Panc1 (cell line): ENCODE results near the gene CORO2B. TPM values are rescaled to one million over a fixed set of nuclear protein-coding genes. Genes with fewer than 3 reads are reported as not detected.

Experiments used
- ATAC-seq: fragments of 200-7000 bp; cut with Tn5 transposase; 2 replicates; pipeline ENCODE4 v1.9.1; 2020; ENCODE audit warnings: mild to moderate bottlenecking, moderate library complexity
- BruUV-seq: library from RNA; stranded (reverse); fragments of 400-500 nt; replicated peaks from 2 replicates; lab custom pipeline; 2021; lab: Mats Ljungman, UMichigan
- CTCF ChIA-PET: fragments of 300-600 bp; sonication (Branson Sonifier 250); formaldehyde crosslinking; loops from one replicate; lab custom pipeline; 2022; ENCODE audit warnings: antibody characterized with exemption; lab: Charles Lee
- POLR2A ChIA-PET: fragments of 300-600 bp; sonication (Branson Sonifier 250); formaldehyde crosslinking; loops from one replicate; lab custom pipeline; 2022; ENCODE audit warnings: antibody characterized with exemption; lab: Charles Lee
- DNase-seq: peaks from one replicate; pipeline ENCODE4 v3.0.0-alpha.2; 2010; ENCODE audit warnings: low read depth, low spot score
- H3K27ac ChIP-seq: 2 replicates; pipeline ENCODE4 v1.5.1; 2011; ENCODE audit warnings: mild to moderate bottlenecking, low read length, inconsistent platforms
- H3K27me3 ChIP-seq: fragments of 200-500 bp; sonication (Bioruptor generic); 2 replicates; pipeline ENCODE4 v1.6.0; 2014; ENCODE audit warnings: low read length, inconsistent platforms; ENCODE audit not compliant: control insufficient read depth, insufficient read depth
- H3K36me3 ChIP-seq: fragments of 200-500 bp; sonication (Bioruptor generic); 2 replicates; pipeline ENCODE4 v1.5.1; 2014; ENCODE audit warnings: inconsistent platforms, mild to moderate bottlenecking, low read length, moderate library complexity; ENCODE audit not compliant: control insufficient read depth, insufficient read depth
- H3K4me1 ChIP-seq: 2 replicates; pipeline ENCODE4 v1.5.1; 2011; ENCODE audit warnings: inconsistent platforms, mild to moderate bottlenecking, low read length, moderate library complexity; ENCODE audit not compliant: control insufficient read depth, insufficient read depth
- H3K4me3 ChIP-seq, 2 experiments: 2 replicates each; pipeline ENCODE4 v1.5.1; 2011 to 2012; ENCODE audit warnings: low read depth in 2 of 2, low read length in 2 of 2, mild to moderate bottlenecking in 2 of 2, inconsistent platforms in 1 of 2, moderate library complexity in 1 of 2
- H3K9me3 ChIP-seq: fragments of 200-500 bp; sonication (Bioruptor generic); 2 replicates; pipeline ENCODE4 v1.5.1; 2014; ENCODE audit warnings: low read depth, mild to moderate bottlenecking, inconsistent platforms, low read length, moderate library complexity; ENCODE audit not compliant: control insufficient read depth, insufficient read depth
- CTCF ChIP-seq: fragments of 450-650 bp; IDR thresholded peaks from 2 replicates; pipeline ENCODE4 v1.5.1; 2017; ENCODE audit warnings: mild to moderate bottlenecking
- POLR2AphosphoS5 ChIP-seq: IDR thresholded peaks from 2 replicates; pipeline ENCODE4 v1.6.1; 2012; ENCODE audit warnings: mild to moderate bottlenecking, low read depth, low read length, moderate library complexity
- REST ChIP-seq, 2 experiments: IDR thresholded peaks; 2 replicates each; pipeline ENCODE4 v1.6.1; 2011 to 2012; ENCODE audit warnings: low read depth in 2 of 2, control low read depth in 1 of 2, low read length in 1 of 2, mild to moderate bottlenecking in 1 of 2, moderate library complexity in 1 of 2; ENCODE audit not compliant: insufficient read depth in 1 of 2
- SIN3A ChIP-seq: IDR thresholded peaks from 2 replicates; pipeline ENCODE4 v1.6.1; 2012; ENCODE audit warnings: low read depth, mild to moderate bottlenecking, low read length, moderate library complexity, borderline replicate concordance; ENCODE audit not compliant: insufficient read depth
- TCF7L2 ChIP-seq: IDR thresholded peaks from 2 replicates; pipeline ENCODE4 v1.6.1; 2011; ENCODE audit warnings: mild to moderate bottlenecking, low read depth, low read length, inconsistent platforms
- in situ Hi-C: cut with HindIII; loops from 2 replicates; pipeline ENCODE4 v1.10.0; 2016; ENCODE audit warnings: low sequenced_read_pairs, low pct_unique_long_range_greater_than_20kb
- intact Hi-C: fragments of 100-400 bp; cut with micrococcal nuclease; formaldehyde crosslinking; loops from one replicate; pipeline ENCODE4 v1.10.0; 2022; ENCODE audit not compliant: unreplicated experiment
- total RNA-seq: library from RNA; stranded (reverse); gene quantifications from one replicate; pipeline ENCODE4 v1.2.1, GENCODE V29; 2021; ENCODE audit not compliant: unreplicated experiment

Gene CORO2B
- total RNA-seq, 1 experiment from 2014 or later: 0.36 TPM

GRCh38 chr15:68537506-68537905 lies 41.3 kb upstream of the CORO2B start:
- in situ Hi-C loops: no loop called here
- ATAC-seq: no peak

GRCh38 chr15:68538311-68538710 lies 40.5 kb upstream of the CORO2B start:
- ChIA-PET CTCF (interaction anchor here (0.5 to 1.1 kb wide), 4 partner anchors 45 to 280 kb away, joined by 3 to 4 read pairs (median 3); no protein-coding TSS in a partner anchor), POLR2A (interaction anchor here (0.9 kb wide), 1 partner anchor 9 kb away, joined by 3 read pairs; no protein-coding TSS in a partner anchor)
- intact Hi-C loops: no loop called here
- no peak for TF ChIP-seq SIN3A
- TF ChIP-seq REST (IDR thresholded peaks at IDR 0.05; ENCODE audit: insufficient read depth in 1 of 2, low read depth in 2 of 2, low read length in 1 of 2): no peak
- no peak for TF ChIP-seq TCF7L2
- no peak for TF ChIP-seq CTCF
- TF ChIP-seq POLR2AphosphoS5: no peak
- no peak for ATAC-seq
- Histone ChIP-seq H3K4me3 (no peak overlapping the region), H3K27me3 (no peaks in the 10 kb centered on the region), H3K27ac (no peak overlapping the region), H3K36me3 (no peaks in the 10 kb centered on the region), H3K4me1 (peaks cover 7% of the 10 kb centered on the region), H3K9me3 (no peaks in the 10 kb centered on the region)
- in situ Hi-C loops: no loop called here
- DNase-seq: no peak
- BruUV-seq: no TSS peak

More at GRCh38 chr15:68537506-68537905, 41.3 kb upstream of the CORO2B start:
- no peaks in the 10 kb centered on the region for H3K27me3 ChIP-seq
- TF ChIP-seq POLR2AphosphoS5 (no peak), REST (IDR thresholded peaks at IDR 0.05; ENCODE audit: insufficient read depth in 1 of 2, low read depth in 2 of 2, low read length in 1 of 2) (no peak), CTCF (no peak), SIN3A (no peak), TCF7L2 (no peak)
- H3K9me3 ChIP-seq: no peaks in the 10 kb centered on the region
- CTCF ChIA-PET: no interaction called here
- POLR2A ChIA-PET: no interaction called here
- H3K36me3 ChIP-seq: no peaks in the 10 kb centered on the region
- no peak overlapping the region for H3K27ac ChIP-seq
- BruUV-seq: no TSS peak
- H3K4me3 ChIP-seq: no peak overlapping the region
- H3K4me1 ChIP-seq: no peaks in the 10 kb centered on the region
- no peak for DNase-seq
- intact Hi-C loops: no loop called here
